NCI-H82 (cell line): ENCODE measurements around the gene RCAN3.
"Not testable (repeated sequence)": the region's sequence is repeated elsewhere in the genome, so short reads cannot be mapped to it uniquely, and the experiment has no call there.

ENCODE experiments used
- DNase-seq: peaks from one replicate; lab custom pipeline; 2025; lab: John Stamatoyannopoulos, UW

Gene RCAN3

GRCh38 chr1:24502709-24503058 lies at the start of gene RCAN3:
TSS of gene RCAN3 (plus strand) at chr1:24502836. CDS start at chr1:24514373, 11,537 bp downstream.
- DNase-seq, result peak; percentile 92

DNA sequence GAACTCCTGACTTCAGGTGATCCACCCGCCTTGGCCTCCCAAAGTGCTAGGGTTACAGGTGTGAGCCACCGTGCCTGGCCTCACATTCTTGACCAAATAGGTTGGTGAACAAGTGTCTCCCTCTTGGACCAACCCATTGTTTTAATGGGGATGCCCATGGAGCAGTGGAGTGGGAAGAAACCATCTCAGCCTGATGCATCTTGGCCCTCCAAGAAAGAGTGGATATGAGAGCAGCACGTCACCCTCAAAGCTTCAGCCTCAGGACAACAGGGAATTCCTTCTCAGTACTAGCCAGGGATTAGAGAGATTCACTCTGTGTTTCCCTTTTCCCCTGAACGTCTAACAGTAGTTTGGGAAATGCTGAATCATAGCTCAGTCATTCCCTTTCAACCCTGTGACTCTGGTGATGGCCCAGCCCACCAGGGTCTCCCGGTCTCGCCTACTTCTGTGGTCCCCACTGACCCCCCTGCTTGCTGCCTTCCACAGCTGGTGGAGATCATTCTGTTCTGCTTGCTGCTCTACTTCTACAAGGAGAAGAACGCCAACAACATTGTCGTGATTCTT lies 49.6 kb upstream of the RCAN3 start:
- DNase-seq, result no peak

- DNase-seq, result no peak
Measured at GRCh38 chr1:24454673-24455072, 48.0 kb upstream of the RCAN3 start.

DNA sequence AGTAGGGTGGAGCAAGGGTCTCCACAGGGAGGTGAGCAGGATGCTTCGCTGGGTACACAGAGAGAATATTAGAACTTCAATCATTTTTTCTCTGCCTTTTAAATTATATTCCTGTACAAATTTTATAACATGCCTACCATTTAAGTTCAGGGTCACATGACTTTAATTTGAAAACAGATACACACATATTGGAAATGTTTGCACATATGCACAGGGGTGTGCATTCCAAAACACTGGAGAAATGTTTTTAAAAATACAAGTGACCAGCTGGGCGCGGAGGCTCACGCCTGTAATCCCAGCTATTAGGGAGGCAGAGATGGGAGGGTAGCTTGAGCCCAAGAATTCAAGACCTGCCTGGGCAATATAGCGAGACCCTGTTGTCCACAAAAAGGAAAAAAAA lies 47.4 kb upstream of the RCAN3 start:
- DNase-seq, result no peak

DNA sequence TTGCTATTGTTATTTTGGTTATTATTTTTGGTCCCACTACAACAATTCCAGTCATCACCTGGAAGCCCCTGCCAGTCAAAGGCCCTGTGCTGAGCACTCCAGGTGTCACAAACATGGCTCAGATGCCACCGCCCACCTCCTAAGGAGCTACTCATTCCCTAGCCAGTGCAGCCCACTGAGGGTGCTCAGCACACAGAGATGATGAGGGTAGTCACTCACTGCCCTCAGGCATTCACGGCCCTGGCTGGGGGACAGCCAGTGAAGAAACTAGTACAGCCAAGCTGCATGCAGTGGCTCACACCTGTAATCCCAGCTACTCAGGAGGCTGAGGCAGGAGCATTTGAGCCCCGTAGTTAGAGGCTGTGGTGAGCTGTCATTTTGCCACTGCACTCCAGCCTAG lies 44.8 kb upstream of the RCAN3 start:
- no peak for DNase-seq

DNA sequence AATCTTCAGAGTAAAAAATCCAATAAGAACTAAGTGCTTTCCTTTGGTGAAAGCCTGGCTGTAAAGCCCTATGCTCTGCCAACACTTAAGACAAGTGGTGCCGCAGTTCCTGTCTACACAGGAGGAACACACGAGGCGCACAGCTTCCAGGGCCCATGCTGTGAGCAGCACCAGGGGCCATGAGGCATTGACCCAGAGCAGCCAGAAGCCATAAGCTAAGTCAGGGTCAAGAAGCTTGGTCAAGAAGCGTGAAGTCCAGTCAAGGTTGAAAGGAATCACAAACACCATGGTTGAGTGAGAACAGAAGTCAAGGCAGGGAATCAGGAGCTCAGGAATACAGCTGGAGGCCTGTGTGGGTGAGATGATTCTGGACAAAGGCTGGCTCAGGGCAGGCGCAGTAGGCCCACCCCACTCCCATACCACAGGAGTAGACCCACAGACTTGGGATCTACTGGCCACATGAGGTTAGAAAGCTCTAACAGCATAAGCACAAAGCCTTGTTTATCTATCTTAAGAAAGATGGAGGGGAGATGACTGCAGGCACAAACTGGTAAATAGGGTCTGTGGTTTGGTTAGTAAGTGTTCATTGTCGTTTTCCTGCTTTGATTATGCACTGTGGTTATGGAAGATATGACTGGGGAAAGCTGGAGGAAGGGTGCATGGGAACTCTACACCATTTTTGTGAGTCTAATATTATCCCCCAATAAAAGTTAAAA lies 42.9 kb upstream of the RCAN3 start:
- no peak for DNase-seq

GRCh38 chr1:24462128-24462527 lies 40.5 kb upstream of the RCAN3 start:
- not testable (repeated sequence) for DNase-seq

DNA sequence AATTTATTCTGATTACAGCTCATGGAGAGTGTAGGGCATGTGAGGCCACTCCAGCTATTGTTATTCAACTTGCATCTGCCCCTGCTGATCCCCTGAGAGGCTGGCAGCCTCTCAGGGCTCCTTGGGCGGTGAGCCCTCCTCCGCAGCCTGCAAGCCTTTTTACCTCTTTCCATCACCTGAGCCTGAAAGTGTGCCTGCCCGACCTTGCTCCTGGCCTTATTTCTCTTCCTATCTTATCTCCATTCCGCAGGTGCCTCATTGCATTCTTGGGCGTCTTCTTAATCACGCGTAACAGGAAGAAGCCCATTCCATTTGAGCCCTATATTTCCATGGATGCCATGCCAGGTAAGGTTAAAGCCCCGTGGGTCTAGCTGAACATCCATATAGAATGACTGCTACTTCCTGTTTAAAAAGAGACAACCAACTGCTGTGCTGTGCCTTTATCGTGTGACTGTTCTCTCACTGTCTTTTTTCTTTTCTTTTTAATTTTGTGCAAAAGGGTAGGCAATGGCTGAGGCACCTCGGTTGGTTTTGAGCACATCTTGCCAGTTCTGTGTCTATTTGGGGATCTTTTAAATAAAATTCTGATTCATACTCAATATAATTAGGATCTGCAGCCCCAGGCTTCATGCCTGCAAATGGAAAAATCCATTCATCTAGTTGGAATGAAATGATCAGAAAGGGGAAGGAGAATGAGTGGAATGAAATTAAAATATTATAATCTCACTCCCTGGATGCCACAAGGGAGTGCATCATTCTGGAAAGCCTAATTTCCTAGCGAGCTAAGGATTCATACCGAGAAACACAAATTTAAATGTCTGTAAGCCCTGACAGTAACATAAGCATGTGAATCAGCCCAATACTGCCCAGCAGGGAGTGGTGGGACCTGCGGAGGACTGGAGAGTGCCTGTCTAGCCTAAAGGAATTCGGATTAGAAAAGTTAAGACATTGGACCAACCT lies 38.6 kb upstream of the RCAN3 start:
- peak; percentile 43 for DNase-seq

DNA sequence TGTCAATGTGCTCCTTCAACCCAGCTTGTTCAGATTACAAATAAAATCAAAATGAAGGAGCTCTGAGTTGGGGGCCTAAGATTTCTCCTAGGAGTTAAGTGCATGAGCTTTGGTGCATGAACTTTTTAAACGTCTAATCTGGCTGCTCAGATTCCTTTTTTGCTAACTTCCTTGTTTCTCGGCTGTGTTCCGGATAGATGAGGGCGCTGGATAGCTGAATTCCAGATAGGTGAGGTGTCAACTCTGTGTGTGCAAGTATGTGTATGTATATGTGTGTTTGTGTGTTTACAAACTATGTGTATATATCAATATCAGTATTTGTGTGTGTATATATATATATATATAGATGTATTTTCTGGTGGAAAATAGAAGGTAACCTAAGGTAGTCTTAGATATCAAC lies 37.5 kb upstream of the RCAN3 start:
- no peak for DNase-seq

GRCh38 chr1:24465638-24466037 lies 37.0 kb upstream of the RCAN3 start:
- no peak for DNase-seq

DNA sequence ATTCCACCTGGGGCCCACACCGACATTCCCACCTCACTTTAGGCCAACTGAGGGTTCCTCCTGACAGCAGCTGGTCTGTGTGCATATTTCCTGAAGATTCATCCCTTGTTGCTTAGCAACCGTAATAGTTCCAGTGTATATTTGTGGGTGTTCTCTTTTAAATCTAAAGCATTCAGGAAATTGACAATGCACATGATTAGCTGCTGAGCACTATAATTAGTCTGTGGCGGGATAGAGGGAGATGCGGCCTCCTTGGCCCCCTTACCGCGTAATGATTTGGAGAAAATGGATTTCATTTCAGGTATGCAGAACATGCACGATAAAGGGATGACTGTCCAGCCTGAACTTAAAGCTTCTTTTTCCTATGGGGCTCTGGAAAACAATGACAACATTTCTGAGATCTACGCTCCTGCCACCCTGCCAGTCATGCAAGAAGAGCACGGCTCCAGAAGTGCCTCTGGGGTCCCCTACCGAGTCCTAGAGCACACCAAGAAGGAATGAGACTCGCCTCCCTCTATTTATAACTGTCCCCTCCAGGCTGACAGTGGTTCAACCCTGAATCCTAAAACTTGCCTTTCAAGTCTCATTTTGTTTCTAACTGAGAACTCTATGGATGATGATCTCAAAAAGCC lies 33.8 kb upstream of the RCAN3 start:
- DNase-seq, result no peak

GRCh38 chr1:24470592-24470991 lies 32.0 kb upstream of the RCAN3 start:
- DNase-seq, result no peak

GRCh38 chr1:24472527-24473251 lies 29.9 kb upstream of the RCAN3 start:
- DNase-seq, result no peak

- DNase-seq, result no peak
Measured at GRCh38 chr1:24474193-24474592, 28.4 kb upstream of the RCAN3 start.

- no peak for DNase-seq
Measured at GRCh38 chr1:24475700-24476099, 26.9 kb upstream of the RCAN3 start.

GRCh38 chr1:24476571-24476970 lies 26.1 kb upstream of the RCAN3 start:
- no peak for DNase-seq

- DNase-seq, result no peak
Measured at GRCh38 chr1:24477309-24477708, 25.3 kb upstream of the RCAN3 start.

DNA sequence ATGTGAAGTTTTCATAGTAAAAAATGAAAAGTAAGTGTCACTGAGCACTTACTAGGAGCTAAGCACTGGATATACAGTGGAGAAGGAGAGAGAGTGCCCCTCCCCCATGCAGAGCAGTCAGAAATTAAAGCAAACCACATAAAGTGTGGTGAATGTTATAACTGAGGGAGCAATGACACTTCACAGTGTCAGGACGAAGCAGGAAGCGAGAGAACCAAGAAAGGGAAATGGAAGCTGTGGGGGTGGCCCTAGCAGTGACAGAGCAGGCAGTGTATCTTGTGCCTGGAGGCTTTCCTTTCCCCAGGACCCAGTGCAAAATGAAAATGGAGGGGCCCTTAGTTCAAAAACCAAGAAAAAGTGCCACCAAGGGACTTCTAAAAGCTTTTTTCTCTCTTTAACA lies 21.5 kb upstream of the RCAN3 start:
- DNase-seq, result no peak

- no peak for DNase-seq
Measured at GRCh38 chr1:24481843-24482610, 20.6 kb upstream of the RCAN3 start.

DNA sequence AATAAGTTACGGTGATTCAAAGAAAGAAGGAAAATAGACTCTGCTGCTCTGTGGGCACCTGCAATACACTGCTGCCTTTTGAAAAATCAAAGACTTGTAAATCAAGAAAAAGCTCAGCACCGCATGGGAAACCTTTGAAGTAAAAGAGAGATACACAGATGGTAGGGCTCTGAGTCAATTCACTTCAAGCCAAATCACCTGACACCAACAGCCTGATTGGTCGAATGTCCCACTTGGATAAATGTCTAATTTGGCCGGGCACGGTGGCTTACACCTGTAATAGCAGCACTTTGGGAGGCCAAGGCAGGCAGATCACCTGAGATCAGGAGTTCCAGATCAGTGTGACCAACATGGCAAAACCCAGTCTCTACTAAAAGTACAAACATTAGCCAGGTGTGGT lies 19.2 kb upstream of the RCAN3 start:
- no peak for DNase-seq

DNA sequence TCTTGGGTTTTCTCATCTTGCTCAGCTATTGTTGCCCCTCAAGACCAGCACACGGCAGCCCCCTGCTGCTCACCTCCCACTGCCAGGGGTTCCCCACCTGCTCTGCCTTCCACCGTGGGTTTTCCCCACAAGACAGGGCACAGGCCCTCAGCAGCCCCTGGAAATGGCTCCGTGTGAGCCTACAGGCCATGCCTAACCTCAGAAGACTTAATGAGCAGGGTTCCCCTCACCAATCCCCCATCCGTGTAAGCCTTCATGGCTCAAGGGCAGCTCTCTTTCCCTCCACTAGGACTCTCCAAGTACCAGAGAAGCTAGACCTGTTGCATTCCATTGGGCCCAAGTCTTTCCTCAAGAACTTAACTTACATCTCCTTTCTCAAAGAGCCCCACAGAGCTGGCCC lies 18.4 kb upstream of the RCAN3 start:
- no peak for DNase-seq
